ENCODE results near the gene TSPAN31.

The TSPAN31 gene

DNA sequence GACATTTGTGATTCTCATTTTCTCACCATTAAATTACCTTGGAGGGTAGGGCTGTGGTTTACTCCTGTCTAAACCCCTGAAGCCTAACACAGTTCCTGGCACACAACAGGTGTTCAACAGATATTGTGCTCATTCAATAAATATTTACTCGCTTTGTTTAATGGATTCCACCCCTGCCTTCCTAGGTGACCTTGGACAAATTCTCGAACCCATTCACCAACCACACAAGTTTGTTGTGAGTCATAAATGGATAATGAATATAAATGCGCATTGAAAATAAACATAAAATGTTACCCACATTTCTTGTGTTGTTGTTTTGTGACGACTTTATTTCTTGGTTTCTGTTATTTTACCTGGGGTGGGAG is 37.4 kb downstream of the TSPAN31 start:
- FAIRE-seq (no peak), DNase-seq (ENCODE audit: low spot score) (no peak)

DNA sequence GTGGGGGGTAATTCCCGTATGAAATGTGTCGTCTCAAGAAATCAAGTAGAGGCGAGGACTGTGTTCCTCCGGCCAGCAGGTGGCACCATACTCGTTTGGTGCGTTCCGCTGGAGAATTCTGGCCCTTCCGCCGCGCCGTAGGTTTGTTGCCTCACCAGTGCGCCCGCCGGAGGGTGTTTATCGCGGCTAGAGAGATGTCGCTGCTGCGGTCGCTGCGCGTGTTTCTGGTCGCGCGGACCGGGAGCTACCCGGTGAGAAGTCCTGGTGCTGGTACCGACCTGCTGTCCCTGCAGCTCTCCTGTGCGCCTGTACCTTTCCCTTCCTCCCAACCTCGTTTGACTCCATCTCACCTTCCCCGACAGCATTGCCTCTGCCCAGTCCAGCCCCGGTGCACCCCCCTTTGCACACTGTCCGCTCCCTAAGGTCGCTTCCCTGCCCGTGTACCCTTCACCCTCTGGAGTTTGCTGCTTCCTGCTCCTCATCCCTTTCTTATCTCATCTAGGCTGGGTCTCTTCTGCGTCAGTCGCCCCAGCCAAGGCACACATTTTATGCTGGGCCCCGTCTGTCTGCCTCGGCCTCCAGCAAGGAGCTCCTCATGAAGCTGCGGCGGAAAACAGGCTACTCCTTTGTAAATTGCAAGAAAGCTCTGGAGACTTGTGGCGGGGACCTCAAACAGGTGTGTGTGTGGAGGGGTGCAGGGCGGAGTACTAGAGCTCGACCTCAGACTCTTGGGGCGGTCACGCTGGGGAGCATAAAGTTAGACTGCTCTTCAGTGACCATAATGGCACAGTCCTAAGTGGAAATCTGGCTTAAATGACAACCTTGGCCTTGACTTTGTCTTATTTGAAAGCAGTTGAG is 38.0 kb downstream of the TSPAN31 start, which contains the start of gene TSFM:
Gene TSFM (plus strand): TSS at position 180 of the 858 bp plus-strand sequence. CDS start 15 bp downstream, at position 195.
- FAIRE-seq (no peak), DNase-seq (ENCODE audit: low spot score) (peak; percentile 88)

DNA sequence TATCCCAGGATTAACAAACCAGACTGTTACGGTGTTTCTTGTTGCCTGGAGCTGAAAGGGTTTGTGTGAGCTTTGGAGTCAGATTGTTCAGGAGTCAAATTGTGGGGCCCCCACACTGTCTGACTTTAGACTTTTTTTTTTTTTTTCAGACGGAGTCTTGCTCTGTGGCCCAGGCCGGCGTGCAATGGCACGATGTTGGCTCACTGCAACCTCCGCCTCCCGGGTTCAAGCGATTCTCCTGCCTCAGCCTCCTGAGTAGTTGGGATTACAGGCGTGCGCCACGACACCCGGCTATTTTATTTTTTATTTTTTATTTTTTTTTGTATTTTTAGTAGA is 38.6 kb downstream of the TSPAN31 start:
- DNase-seq (ENCODE audit: low spot score) = no peak
- no peak for FAIRE-seq

DNA sequence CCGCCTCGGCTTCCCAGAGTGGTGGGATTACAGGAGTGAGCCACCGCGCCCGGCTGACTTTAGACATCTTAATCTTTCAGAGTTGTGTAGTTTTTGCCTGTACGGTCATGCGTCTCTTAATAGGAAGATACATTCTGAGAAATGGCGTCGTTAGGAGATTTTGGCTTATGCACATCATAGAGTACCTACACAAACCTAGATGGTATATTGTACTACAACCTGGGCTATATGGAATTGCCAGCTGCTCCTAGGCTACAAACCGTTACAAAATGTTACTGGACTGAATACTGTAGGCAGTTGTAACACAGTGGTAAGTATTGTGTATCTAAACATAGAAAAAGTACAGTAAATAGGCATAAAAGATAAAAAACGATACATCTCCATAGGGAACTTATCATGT is 39.0 kb downstream of the TSPAN31 start:
- DNase-seq (ENCODE audit: low spot score) (no peak), FAIRE-seq (no peak)

DNA sequence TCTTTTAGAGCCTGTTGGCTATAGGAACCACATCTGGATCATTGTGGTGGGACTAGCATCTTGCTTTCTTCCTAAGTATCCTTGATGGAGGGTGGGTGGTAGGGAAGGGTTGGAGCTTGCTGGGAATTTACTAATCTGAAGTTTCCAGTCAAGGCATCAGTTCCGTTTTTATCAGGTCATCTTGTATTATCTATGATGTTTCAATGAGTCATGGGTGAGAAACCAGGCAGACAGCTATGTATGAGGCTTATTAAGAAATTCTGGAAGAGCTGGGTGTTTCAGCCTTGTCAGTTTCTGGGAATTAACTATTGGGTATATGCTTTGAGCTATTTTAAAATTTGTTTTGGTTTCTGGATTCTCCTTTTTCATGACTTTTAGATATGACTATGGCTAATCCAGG is 49.1 kb downstream of the TSPAN31 start:
- no peak for DNase-seq (ENCODE audit: low spot score)
- no peak for FAIRE-seq

DNA sequence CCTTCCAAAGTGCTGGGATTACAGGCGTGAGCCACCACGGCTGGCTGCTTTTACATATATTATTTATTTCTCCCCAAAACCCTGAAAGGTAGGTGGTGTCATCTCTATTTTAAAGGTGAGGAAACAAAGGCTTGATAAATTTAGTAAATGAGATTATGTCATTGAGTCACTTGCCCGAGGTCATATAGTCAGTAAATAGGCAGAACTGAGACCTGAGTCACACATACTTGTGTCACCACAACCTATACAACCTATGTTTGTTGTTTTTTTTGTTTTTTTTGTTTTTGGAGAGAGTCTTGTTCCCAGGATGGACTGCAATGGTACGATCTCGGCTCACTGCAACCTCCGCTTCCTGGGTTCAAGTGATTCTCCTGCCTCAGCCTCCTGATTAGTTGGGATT is 50.5 kb downstream of the TSPAN31 start:
- DNase-seq (ENCODE audit: low spot score) (no peak), FAIRE-seq (no peak)

DNA sequence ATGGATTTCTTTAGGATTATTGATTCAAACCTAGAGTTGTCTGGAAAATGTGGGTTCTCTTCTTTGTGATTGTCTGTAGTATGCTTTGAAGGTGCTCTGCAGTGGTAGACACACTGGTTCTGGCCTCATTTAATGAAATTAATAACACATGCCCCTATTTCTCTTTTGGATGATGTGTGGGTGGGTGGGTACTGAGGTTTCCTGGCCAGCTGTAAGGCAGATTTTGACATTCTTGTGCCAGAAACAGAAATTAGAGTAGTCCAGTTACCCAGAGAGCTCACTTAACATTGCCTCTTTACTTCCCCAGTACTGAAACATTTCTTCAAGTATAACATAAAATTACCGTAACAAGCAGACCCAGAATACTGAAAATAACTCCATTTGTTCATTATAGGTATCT is 52.2 kb downstream of the TSPAN31 start:
- FAIRE-seq = no peak

DNA sequence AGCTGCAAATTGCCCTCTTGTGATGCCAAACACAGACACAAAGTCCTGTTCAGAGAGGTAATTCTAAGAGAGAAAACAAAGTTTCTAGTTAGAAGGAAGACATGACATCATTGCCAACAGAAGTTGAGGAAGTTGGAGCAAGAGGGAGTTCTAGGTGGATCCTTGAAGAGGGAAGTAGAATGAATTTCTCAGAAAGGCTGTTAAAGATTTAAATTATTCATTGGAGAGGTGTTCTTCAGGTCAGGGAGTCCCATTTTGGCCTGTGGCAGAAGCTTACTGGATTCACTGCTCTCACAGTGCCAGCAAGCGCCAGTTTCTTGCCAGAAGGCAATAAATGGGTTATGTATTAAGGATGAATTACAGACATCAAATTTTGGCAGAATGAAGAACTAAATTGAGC is 53.1 kb downstream of the TSPAN31 start:
- FAIRE-seq (no peak), DNase-seq (ENCODE audit: low spot score) (no peak)

More for the DNA sequence above, 52.2 kb downstream of the TSPAN31 start:
- no peak for DNase-seq (ENCODE audit: low spot score)
